ENCODE measurements around the gene SUSD1. TPM values are rescaled to one million over a fixed set of nuclear protein-coding genes. Genes with fewer than 3 reads are reported as not detected.

The SUSD1 gene
- polyA plus RNA-seq, 1 of the 3 experiments (the other 2 are of a cell fraction): 8.2 TPM

DNA sequence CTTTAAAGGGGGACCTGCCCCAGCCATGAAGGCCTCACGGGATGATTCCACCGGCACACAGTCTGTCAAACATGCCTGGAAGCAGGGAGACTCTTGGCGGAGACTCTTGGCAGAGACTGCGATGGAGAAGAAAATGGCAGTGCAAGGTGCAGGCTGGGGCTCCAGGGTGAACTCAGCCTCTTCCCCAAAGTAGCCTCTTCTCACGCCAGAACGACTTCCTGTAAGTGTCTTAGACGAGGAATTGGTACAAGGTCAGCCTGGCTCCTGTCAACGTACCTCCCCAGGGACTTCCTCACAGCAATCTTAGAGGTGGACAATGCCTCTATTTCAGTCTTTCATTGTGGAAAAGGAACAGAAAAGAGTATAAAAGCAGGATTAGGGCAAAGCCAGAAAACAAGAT is 169.2 kb downstream of the SUSD1 start:
- CTCF ChIA-PET: no interaction called here
- no peak overlapping the region for H2AFZ ChIP-seq (ENCODE audit: low read depth)
- WGBS (ENCODE audit: low lambda C conversion rate): 95% methylated on average over 7 of the region's 8 CpGs
- POLR2A ChIA-PET: no interaction called here
- no peaks in the 10 kb centered on the region for H4K20me1 ChIP-seq (ENCODE audit: insufficient read depth)
- no peak overlapping the region for H3K27ac ChIP-seq (ENCODE audit: low read depth in 2 of 2, low read length in 1 of 2)
- no peaks in the 10 kb centered on the region for H3K9me3 ChIP-seq
- H3K4me2 ChIP-seq: no peak overlapping the region
- no peaks in the 10 kb centered on the region for H3K79me2 ChIP-seq (ENCODE audit: insufficient read depth)
- TF ChIP-seq ELF1 (IDR thresholded peaks at IDR 0.05) (no peak), RAD21 (IDR thresholded peaks at IDR 0.05; ENCODE audit: low read length) (no peak), FOXJ3 (CRISPR knock-in tag; IDR thresholded peaks at IDR 0.05) (no peak), SMC3 (IDR thresholded peaks at IDR 0.05; ENCODE audit: low read depth, low read length) (no peak)
- TF ChIP-seq, protein P1, sequence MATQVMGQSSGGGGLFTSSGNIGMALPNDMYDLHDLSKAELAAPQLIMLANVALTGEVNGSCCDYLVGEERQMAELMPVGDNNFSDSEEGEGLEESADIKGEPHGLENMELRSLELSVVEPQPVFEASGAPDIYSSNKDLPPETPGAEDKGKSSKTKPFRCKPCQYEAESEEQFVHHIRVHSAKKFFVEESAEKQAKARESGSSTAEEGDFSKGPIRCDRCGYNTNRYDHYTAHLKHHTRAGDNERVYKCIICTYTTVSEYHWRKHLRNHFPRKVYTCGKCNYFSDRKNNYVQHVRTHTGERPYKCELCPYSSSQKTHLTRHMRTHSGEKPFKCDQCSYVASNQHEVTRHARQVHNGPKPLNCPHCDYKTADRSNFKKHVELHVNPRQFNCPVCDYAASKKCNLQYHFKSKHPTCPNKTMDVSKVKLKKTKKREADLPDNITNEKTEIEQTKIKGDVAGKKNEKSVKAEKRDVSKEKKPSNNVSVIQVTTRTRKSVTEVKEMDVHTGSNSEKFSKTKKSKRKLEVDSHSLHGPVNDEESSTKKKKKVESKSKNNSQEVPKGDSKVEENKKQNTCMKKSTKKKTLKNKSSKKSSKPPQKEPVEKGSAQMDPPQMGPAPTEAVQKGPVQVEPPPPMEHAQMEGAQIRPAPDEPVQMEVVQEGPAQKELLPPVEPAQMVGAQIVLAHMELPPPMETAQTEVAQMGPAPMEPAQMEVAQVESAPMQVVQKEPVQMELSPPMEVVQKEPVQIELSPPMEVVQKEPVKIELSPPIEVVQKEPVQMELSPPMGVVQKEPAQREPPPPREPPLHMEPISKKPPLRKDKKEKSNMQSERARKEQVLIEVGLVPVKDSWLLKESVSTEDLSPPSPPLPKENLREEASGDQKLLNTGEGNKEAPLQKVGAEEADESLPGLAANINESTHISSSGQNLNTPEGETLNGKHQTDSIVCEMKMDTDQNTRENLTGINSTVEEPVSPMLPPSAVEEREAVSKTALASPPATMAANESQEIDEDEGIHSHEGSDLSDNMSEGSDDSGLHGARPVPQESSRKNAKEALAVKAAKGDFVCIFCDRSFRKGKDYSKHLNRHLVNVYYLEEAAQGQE (IDR thresholded peaks at IDR 0.05; ENCODE audit: low read depth, low read length): no peak
- no peaks in the 10 kb centered on the region for H3K4me1 ChIP-seq (ENCODE audit: control insufficient read depth in 1 of 2, insufficient read depth in 2 of 2, low read depth in 1 of 2, low read length in 1 of 2)
- H3F3A ChIP-seq (replicated peaks; ENCODE audit: insufficient read depth): peaks cover 1% of the 10 kb centered on the region
- no peak overlapping the region for H3K4me3 ChIP-seq (ENCODE audit: low read depth in 2 of 2, low read length in 1 of 2)
- no peak overlapping the region for H3K9ac ChIP-seq
- no peaks in the 10 kb centered on the region for H3K36me3 ChIP-seq (replicated peaks in 1 of 2; ENCODE audit: control insufficient read depth in 1 of 2, insufficient read depth in 2 of 2, low read length in 1 of 2)
- H3K27me3 ChIP-seq (ENCODE audit: insufficient read depth): no peaks in the 10 kb centered on the region
- DNase-seq: no peak
- H3K9me2 ChIP-seq: no peaks in the 10 kb centered on the region

DNA sequence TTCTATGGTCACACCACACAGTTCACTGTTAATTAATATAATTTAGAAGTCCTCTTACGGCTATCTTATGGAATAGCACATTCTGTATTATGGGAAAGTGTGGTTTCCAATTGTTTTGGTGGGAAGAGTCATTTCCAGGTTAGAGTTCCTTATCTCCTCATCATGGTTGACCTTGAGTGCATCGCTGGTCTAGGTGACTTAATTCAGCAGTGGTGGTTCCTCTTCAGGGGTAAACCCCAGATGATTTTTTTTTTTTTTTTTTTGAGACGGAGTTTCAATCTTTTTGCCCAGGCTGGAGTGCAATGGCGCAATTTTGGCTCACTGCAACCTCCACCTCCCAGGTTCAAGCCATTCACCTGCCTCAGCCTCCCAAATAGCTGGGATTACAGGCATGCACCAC is 171.6 kb downstream of the SUSD1 start:
- Histone ChIP-seq H3K9me3 (no peaks in the 10 kb centered on the region), H3K27me3 (ENCODE audit: insufficient read depth) (no peaks in the 10 kb centered on the region), H3K27ac (ENCODE audit: low read depth in 2 of 2, low read length in 1 of 2) (no peak overlapping the region), H3K36me3 (replicated peaks in 1 of 2; ENCODE audit: control insufficient read depth in 1 of 2, insufficient read depth in 2 of 2, low read length in 1 of 2) (no peaks in the 10 kb centered on the region), H3K79me2 (ENCODE audit: insufficient read depth) (no peaks in the 10 kb centered on the region), H4K20me1 (ENCODE audit: insufficient read depth) (no peaks in the 10 kb centered on the region), H2AFZ (ENCODE audit: low read depth) (no peak overlapping the region), H3K4me2 (no peak overlapping the region), H3K9me2 (no peaks in the 10 kb centered on the region), H3K9ac (no peak overlapping the region), H3K4me1 (ENCODE audit: control insufficient read depth in 1 of 2, insufficient read depth in 2 of 2, low read depth in 1 of 2, low read length in 1 of 2) (no peaks in the 10 kb centered on the region), H3F3A (replicated peaks; ENCODE audit: insufficient read depth) (no peaks in the 10 kb centered on the region), H3K4me3 (ENCODE audit: low read depth in 2 of 2, low read length in 1 of 2) (no peak overlapping the region)
- ChIA-PET CTCF (no interaction called here), POLR2A (no interaction called here)
- WGBS (ENCODE audit: low lambda C conversion rate): 96% methylated on average over 4 of the region's 4 CpGs
- DNase-seq: no peak
- no peak for TF ChIP-seq RFX5 (IDR thresholded peaks at IDR 0.05; ENCODE audit: low read length)
- TF ChIP-seq JUND (IDR thresholded peaks at IDR 0.05): no peak
- TF ChIP-seq, protein P2, sequence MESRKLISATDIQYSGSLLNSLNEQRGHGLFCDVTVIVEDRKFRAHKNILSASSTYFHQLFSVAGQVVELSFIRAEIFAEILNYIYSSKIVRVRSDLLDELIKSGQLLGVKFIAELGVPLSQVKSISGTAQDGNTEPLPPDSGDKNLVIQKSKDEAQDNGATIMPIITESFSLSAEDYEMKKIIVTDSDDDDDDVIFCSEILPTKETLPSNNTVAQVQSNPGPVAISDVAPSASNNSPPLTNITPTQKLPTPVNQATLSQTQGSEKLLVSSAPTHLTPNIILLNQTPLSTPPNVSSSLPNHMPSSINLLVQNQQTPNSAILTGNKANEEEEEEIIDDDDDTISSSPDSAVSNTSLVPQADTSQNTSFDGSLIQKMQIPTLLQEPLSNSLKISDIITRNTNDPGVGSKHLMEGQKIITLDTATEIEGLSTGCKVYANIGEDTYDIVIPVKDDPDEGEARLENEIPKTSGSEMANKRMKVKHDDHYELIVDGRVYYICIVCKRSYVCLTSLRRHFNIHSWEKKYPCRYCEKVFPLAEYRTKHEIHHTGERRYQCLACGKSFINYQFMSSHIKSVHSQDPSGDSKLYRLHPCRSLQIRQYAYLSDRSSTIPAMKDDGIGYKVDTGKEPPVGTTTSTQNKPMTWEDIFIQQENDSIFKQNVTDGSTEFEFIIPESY (IDR thresholded peaks at IDR 0.05; ENCODE audit: borderline replicate concordance, low read depth): no peak
- no peak for TF ChIP-seq FOSL2 (IDR thresholded peaks at IDR 0.05; ENCODE audit: borderline replicate concordance, low read depth)
- TF ChIP-seq, protein P3, sequence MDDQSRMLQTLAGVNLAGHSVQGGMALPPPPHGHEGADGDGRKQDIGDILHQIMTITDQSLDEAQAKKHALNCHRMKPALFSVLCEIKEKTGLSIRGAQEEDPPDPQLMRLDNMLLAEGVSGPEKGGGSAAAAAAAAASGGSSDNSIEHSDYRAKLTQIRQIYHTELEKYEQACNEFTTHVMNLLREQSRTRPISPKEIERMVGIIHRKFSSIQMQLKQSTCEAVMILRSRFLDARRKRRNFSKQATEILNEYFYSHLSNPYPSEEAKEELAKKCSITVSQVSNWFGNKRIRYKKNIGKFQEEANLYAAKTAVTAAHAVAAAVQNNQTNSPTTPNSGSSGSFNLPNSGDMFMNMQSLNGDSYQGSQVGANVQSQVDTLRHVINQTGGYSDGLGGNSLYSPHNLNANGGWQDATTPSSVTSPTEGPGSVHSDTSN (IDR thresholded peaks at IDR 0.05): no peak
- TF ChIP-seq GABPA (IDR thresholded peaks at IDR 0.05; ENCODE audit: low read depth): no peak
- no peak for TF ChIP-seq RAD21 (IDR thresholded peaks at IDR 0.05; ENCODE audit: low read length)
- no peak for TF ChIP-seq RXRA (IDR thresholded peaks at IDR 0.05; ENCODE audit: borderline replicate concordance, low read depth)
- no peak for TF ChIP-seq GATA2 (CRISPR knock-in tag; IDR thresholded peaks at IDR 0.05)
- TF ChIP-seq FOXJ3 (CRISPR knock-in tag; IDR thresholded peaks at IDR 0.05): no peak
- TF ChIP-seq, protein P4, sequence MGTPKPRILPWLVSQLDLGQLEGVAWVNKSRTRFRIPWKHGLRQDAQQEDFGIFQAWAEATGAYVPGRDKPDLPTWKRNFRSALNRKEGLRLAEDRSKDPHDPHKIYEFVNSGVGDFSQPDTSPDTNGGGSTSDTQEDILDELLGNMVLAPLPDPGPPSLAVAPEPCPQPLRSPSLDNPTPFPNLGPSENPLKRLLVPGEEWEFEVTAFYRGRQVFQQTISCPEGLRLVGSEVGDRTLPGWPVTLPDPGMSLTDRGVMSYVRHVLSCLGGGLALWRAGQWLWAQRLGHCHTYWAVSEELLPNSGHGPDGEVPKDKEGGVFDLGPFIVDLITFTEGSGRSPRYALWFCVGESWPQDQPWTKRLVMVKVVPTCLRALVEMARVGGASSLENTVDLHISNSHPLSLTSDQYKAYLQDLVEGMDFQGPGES (IDR thresholded peaks at IDR 0.05; ENCODE audit: low read depth, low read length): no peak
- TF ChIP-seq, protein P5, sequence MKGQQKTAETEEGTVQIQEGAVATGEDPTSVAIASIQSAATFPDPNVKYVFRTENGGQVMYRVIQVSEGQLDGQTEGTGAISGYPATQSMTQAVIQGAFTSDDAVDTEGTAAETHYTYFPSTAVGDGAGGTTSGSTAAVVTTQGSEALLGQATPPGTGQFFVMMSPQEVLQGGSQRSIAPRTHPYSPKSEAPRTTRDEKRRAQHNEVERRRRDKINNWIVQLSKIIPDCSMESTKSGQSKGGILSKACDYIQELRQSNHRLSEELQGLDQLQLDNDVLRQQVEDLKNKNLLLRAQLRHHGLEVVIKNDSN (IDR thresholded peaks at IDR 0.05; ENCODE audit: borderline replicate concordance, low read depth): no peak
- TF ChIP-seq MXI1 (IDR thresholded peaks at IDR 0.05; ENCODE audit: low read depth, low read length): no peak
- TF ChIP-seq SMC3 (IDR thresholded peaks at IDR 0.05; ENCODE audit: low read depth, low read length): no peak
- TF ChIP-seq ELF1 (IDR thresholded peaks at IDR 0.05): no peak
- no peak for TF ChIP-seq EZH2phosphoT487 (IDR thresholded peaks at IDR 0.05; ENCODE audit: borderline replicate concordance, low read depth)
- TF ChIP-seq TEAD4 (IDR thresholded peaks at IDR 0.05; ENCODE audit: borderline replicate concordance, insufficient read depth): no peak

All from SK-N-SH (cell line).